Stimulated activated CD4-positive, alpha-beta T cell treated with anti-CD3 and anti-CD28 coated beads, Interleukin-2, amount 100 ng/mL, for 24 hours (primary cell): ENCODE measurements around the gene GPM6B.

ENCODE experiments used
- DNase-seq, 2 donors: peaks; one replicate each; pipeline ENCODE4 v3.0.0-alpha.2; 2020

Gene GPM6B, protein sequence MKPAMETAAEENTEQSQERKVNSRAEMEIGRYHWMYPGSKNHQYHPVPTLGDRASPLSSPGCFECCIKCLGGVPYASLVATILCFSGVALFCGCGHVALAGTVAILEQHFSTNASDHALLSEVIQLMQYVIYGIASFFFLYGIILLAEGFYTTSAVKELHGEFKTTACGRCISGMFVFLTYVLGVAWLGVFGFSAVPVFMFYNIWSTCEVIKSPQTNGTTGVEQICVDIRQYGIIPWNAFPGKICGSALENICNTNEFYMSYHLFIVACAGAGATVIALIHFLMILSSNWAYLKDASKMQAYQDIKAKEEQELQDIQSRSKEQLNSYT

DNA sequence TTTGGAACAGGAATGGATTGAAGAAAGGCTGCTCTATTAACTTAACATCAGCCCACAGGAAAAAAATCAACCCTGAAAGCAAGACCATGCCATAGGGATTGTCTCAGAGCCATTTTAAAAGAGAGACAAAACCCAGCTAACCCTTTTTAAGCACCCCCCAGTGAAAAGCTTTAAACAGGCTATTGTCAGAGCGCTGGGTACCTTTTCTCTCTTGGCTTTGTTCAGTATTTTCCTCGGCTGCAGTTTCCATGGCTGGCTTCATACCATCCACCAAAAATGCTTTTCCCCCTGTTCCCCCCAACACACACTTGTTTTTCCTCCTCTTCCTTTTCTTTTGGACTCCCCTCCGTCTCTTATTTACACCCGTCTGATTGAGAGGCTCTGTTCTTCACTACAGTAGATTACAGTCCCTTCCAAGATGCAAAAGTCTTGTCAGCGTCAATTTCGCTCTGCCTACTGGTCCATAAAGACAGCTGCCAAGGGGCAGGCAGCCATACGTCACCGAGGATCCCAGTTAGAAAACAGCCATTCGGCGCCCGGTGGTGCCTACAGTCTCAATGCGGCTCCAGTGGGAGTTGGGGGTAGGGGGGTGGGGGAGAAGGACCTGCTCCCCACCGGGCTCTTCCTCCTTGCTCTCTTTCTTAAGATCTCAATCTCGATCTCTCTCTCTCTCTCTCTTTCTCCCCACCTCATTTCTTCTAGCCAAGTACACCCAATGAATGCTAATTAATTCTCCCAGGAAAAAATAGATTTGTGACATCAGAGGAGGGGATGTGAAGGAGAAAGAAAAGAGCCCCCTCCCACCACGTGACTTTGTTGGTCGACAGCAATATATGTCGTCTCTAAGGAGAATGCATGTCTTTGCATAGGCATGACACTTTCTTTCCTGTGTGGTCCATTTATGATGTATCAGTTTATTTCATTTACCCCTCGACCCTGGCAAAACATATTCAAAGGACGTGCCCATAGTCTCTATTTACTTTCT is at the start of gene GPM6B:
TSS of gene GPM6B (minus strand) at position 451 of the 985 bp plus-strand sequence. CDS start at position 262, 189 bp downstream.
- DNase-seq: no peak

DNA sequence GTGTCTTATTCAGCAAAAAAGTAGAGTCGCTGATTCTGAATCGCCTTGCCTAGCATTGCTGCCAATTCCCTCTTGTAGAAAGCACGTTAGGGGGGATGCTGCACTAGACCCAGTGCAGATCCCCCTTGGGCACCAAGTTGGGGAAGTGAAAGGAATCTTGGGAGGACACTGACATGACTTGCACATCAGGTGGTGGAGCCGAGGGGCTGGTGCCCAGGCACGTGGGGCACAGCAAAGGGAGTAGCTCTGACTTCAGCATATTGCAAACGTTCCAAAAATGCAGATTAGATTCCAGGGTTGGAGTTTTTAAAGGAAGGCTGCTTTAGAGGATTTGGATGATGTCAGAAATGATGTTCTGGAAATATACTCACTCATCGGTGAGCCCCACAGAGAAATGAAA is 47.4 kb upstream of the GPM6B start:
- DNase-seq: no peak

DNA sequence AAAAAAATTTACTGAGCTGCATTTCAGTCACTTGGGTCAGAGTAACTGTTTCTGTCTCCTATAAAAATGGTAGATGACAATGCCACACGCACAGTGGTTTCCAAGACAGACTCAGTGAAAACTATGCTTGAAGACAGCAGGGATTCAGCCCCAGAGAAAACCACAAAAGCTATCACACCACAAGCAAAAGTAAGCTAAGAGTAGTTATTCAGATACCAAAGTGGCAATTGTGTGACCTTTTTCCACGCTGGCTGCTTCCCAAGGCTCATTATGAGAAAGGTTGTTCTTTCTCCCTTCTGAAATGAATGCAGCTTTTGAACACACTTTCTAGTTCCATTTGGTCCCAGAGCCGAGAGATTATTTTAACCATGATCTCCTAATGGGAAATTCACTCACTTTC is 46.4 kb upstream of the GPM6B start:
- no peak for DNase-seq

DNA sequence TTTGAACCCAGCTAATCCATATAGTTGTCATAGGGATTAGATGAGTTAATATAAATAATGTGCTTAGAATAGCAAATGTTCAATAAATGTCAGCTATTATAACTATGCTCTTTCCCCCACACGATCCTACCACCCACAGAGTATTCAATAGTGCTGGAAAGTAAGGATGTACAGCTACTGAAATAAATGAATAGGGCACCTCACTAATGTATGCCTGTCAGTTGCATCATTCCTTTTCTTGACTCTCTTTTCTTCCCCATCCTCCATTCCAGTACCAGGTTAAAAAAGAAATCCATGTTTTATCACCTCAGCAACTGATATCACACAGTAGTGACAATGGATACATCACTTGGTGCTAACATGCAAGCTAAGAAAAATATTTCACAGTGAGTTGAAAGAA is 42.8 kb upstream of the GPM6B start:
- no peak for DNase-seq

DNA sequence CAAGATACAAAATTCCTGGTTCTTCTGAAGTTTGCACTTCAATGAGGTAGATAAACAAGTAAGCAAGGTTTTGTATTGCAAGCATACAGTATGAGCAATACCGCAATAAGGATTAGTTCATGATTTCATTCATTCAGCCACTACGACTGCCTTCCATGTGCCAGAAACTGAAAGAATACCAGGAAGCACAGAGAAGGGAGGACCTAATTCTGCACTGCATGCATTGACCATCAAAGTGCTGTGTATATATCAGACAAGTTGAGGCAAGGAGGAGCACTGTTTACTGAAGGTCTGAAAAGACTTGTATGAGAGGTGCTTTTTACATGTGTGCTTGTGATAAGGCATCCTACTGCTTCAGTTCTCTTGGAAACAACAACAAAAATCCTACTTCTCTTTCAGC is 40.9 kb upstream of the GPM6B start:
- no peak for DNase-seq

DNA sequence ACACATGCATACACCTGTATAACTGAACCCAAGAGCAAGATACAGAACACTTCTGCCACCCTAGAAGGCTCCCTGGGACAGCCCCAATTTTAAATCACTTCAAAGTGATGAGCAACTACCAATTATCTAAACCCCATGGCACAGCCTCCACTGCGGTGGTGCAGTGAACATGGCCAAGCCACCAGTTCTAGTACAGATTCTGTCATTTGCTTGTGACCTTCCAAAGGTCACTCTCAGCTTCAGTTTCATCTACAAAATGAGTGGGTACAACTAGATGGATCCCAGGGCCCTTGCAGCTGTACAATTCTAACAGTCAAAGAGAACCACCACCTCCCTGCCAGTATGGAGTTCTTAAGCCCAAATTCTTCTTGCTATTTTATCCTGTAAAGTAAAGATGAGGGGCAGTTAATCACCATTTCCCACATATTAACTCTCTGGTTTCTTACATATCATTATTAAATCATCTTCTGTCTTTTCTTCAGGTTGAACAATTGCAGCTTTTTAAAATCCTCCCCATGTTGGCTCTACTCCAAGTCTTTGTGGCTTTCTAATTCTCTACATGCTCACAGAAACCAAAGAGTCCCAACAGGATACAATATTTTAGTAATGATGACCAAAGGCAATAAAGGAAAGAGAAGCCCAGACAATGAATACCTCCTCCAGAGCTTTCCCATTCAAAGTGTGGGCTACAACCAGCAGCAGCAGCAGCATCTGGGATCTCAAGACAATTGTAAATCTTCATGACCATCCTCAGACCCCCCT is 39.0 kb upstream of the GPM6B start:
- DNase-seq: no peak

DNA sequence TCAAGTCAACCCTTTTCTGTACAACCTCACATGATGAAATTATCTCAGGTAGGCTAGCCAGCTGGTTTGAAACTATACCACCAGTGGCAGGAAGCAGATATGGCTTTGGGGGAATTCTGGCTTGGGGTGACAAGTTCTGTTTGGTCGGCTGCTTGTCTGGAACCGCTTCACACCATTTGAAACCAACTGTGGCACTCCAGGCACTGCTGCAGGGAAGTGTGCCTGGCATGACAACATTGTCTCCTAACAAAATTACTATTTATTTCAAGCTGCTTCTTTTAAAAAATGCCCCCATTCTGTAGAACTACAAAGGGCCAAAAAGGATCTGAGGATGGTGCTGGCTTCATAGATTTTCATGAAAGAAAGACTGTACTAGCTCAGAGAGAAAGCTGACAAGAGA is 37.1 kb upstream of the GPM6B start:
- no peak for DNase-seq

DNA sequence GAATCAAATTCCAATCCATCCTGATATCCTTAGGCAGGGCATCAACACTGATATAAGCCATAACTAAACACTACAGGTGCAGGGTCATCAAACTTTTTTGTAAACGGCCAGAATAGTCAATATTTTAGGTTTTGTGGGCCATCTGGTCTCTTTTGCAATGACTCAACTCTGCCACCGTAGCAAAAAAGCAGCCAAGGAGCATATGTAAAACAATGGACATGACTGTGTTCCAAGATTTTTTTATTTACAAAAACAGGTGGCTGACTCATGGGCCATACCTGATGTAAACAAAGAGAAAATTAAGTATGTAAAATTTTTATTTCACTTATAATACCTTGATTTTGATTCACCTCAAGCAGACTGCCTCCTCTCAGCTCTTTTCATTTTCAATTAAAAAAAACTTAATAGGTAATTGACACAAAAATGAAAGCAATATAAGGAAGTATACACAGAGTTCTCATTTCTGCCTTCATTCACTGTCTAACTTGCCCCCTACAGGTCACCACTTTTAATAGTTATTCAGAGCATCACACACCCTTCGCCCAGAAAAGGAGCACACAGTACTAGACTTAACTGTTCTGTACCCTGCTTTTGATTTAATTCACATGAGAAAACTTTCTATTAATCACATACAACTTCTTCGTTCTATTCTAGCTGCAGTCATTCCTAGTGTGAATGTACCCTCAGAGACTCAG is 35.3 kb upstream of the GPM6B start:
- DNase-seq: no peak

DNA sequence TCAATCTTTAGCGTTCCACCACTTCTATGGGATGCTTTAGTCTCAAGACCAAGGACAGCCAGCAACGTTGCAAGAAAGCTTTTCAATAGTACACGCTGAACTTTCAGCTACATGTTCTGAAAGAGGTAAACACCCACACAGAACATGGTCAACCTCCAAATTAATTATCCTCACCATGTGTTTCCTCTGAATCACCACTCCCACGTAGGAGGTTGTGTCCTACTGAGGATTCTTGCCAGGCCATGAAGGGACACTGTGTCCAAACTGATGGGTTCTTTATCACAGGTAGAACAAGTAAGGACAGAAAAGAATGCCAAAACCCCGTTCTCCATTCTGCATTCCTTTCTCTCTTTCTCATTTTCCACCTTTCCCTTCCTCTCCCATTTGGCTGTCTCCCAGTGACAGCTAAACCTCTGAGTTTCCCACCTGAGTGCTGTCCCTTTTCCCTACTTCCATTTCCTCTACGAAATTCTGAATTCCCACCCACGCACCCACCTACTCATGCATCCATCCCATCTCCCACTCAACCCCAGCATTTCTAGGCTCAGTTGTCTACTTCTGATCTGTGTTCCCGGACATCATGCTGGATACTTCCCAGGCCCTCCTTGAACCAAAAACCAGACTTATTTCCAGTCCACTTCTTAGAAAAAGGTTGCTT is 29.0 kb upstream of the GPM6B start:
- DNase-seq: no peak

DNA sequence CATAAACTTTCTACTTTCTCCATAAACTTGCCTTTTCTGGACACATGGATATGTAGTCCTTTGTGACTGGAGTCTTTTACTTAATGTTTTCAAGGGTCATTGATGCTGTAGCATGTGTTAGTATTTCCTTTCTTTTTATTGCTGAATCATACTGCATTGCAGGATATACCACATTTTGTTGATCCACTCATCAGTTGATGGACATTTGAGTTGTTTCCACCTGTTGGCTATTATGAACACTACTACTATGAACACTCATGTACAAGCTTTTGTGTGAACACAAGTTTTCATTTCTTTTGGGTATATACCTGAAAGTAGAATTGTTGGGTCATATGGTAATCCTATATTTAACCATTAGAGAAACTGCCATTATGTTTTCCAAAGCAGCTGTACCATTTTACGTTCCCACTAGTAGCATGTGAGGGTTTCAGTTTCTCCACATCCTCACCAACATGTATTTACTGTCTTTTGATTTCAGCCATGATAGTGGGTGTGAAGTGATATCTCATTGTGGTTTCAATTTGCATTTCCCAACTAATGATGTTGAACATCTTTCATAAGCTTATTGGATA is 26.3 kb upstream of the GPM6B start:
- no peak for DNase-seq

DNA sequence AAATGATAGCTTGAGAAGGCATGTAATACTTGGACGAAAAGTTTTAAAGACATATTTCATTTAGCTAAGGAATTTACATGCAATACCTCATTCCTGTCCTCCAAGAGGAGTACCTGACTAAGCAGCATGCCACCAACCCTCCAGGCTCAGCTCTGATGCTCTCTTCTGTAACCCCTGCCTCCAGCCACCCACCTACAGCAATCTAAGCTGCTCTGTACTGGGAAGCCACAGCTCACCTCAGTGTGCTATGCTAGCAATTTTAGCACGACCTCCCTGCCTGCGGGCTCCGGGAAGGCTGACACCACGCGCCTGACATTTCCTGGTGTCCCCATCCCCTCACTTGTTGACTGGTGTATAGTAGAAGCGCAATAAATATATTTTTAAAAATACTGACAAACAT is 23.2 kb upstream of the GPM6B start:
- DNase-seq: no peak

DNA sequence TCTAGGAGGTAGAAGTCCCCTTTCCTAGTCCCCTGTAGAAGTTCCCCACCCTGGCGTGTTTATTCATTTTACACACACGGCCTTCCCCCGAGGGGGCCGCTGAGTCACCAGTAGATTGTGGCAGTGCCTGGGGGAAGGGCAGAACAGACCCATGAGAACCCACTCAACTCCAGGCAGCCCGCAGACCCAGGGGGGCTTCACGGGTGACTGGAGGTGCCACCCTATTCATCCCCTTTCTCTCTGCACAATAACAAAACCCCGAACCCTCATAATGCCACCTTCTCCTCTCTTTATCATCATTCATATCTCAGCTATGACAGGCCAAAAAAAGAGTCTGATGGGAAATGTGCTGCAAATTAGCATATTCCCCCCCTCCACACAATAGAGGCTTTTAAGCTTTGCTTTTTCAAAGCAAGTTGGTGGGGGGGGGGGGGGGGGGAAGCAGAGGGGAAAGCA is 20.4 kb upstream of the GPM6B start:
- DNase-seq: no peak

DNA sequence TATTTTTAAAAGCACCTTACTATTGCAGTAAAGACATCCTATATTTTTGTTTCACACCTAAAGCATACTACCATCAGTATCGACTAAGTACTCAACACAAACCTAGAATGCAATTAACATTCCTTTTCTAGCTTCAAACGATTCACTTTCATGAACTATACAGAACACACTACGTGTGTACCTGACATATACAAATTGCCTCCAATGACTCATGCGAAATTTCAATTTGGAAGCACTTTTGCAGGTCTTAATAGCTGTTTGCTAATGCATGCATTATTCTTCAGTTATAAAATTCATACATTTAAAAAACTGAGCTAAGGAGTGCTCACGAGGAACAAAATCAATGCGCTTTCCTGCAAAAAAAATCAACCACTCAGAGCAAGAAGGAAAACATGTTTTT is 19.7 kb upstream of the GPM6B start:
- DNase-seq: no peak

DNA sequence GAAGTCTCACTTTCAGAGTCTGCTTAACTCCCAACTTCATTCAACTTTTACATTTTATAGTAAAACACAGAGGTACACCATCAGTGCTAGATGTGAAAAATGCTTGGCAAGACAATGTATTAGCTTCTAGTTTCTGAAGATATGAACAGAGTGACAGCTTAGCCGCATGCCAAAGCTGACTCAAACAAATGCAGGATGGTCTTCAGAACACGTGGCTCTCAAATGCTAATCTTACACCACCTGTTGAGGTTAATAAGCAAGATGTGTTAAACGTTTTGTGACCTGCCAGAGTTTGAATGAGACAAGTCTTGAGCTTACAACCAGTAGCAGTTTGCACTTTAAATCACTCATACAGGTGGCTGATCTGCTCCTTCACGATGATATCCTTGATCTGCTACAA is 18.9 kb upstream of the GPM6B start:
- no peak for DNase-seq

DNA sequence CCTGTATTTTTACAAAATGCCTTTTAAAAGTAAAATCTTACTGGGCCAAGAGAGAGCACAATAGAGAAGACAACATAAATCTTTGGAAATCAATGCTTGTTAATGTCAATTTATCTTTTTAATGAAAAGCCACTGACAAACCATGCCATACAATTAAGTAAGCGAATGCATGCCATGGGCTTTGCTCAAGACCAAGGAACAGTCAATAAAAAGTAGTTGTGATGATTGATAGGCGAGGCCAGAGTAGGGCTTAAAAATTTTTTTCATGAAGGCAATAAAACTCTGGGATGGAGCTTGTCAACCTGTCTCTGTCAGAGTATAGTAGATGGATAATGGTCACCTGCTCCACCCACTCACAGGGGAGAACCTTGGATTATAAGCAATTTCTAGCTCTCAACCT is 17.5 kb upstream of the GPM6B start:
- DNase-seq: no peak

DNA sequence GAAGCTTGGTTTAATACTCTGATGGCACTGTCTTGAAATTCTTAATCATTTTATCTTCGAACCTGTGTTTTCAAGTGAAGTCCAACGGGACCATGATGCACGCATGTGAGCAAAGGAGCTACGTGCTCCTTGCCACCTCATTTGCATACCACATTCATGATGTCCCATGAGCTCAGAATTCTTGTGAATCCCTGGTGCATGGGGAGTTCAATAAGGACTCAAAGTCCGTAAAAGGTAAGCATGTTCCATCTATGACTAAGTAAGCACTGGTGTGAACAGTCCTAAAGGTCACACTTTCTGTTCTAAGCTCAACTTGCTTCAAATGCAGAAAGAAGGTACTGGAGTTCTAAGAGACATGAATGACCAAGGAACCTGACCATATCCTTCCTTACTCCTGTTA is 13.1 kb upstream of the GPM6B start:
- no peak for DNase-seq

DNA sequence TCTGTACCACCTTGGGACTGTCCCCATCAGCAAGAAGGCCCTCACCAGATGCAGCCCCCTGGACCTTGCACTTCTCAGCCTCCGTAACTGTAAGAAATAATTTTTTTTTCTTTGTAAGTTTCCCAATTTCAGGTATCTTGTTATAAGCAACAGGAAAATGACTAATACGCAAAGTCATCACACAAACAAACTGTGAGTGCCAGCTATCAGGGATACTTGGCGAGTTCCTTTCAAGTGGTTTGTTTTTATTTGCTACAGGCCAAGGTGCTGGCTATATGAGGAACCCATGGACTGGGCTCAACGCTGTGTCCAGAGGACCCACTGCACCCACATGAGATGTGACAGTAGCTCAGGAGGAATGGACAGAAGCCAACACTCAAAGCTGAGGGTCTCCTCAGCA is 11.5 kb upstream of the GPM6B start:
- DNase-seq: no peak

DNA sequence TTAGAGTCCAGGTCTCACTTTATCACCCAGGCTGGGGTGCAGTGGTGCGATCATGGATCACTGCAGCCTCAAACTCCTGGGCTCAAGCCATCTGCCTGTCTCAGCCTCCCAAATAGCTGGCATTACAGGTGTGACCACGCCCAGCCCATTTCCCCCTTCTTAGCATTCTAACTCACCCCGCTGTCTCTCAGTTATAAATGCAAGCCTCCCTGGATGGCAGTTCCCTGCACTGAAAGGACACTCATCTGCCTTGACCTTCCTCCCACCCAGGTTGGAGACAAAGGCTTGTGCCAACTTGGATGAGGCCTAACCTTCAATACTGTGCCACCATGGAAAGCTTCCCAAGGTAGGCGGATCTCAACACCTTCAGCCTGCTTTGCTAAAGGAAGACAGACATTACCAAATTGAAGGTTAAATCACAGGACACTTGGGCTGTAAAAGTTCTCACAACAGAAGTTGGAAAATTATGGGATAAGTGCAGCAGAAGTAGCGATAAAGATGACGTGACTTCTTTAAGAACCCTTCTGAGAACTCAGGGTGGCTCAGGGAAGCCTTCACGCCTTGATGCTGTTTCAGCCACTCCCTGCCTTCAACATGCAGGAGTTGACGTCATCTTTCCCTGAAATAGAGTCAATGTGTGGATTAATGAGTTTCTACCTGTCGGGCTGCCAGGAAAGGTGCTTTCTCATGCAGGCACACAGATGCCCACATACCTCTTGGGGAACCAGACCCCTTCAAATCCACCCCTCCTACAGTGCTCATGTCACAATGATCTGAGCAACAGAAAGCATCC is 10.6 kb upstream of the GPM6B start:
- DNase-seq: no peak

DNA sequence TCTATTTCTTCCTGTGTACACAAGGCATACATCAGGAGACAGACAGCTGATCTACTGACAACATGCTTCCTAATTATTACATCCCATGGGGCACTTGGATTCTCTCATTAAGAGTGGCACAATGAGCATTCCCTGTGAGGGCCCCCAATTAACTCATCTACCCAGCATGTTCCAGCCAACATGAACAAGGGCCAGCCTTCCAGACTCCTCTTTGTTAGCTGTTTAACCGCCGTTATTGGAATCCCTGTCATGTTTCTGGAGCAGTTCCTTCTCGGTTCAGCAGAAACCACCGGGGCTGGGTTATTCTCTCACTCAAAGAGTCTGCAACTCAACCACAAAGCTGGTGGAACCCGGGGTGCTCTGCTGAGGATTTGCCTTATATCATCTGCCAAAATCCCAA is 9.9 kb upstream of the GPM6B start:
- DNase-seq: no peak

DNA sequence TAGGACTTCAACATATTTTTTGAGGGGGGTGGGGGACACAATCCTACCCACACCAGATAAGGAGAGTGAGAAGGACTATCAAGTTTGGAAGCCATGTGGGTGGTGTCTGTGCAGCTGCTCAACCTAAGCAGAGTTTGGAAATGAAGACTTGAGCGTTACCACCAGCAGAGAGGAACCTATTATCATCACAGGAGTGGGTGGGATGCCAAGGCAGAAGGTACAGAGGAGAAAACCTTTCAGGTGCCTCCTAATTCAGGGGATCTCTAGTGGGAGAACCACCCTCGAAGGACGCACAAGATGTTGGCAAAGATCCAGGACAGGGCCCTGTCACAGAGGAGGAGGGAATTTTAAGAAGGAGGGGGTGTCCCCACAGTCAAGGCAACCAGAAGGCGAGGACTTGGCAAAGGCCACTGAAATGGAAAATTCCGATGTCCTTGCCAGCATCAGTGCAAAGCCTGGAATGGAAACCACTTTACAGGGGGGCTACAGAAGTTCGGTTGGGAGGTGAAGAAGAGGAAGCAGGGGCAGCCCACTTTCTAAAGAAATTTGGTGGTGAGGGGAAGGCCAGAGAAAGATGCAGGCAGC is 8.4 kb upstream of the GPM6B start:
- no peak for DNase-seq

DNA sequence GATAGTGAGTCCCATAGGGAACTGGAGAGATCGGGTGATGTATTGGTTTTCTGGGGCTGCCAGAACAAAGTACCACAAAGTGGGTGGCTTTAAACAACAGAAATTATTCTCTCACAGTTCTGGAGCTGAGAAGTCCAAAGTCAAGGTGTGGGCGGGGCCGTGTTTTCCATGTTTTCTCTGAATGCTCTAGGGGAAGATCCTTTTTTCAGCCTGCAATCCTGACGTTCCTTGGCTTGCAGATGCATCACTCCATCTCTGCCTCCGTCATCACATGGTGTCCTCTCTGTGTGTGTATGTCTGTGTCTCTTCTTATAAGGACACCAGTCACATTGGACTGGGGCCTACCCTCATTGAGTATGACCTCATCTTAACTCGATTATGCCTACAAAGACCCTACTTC is 7.9 kb upstream of the GPM6B start:
- no peak for DNase-seq
